Measurements from ENCODE around the gene PDGFA. TPM values are rescaled to one million over a fixed set of nuclear protein-coding genes. Genes with fewer than 3 reads are reported as not detected.

Gene PDGFA
- total RNA-seq, 1 donor from 2014 or later, result 65.6 TPM

DNA sequence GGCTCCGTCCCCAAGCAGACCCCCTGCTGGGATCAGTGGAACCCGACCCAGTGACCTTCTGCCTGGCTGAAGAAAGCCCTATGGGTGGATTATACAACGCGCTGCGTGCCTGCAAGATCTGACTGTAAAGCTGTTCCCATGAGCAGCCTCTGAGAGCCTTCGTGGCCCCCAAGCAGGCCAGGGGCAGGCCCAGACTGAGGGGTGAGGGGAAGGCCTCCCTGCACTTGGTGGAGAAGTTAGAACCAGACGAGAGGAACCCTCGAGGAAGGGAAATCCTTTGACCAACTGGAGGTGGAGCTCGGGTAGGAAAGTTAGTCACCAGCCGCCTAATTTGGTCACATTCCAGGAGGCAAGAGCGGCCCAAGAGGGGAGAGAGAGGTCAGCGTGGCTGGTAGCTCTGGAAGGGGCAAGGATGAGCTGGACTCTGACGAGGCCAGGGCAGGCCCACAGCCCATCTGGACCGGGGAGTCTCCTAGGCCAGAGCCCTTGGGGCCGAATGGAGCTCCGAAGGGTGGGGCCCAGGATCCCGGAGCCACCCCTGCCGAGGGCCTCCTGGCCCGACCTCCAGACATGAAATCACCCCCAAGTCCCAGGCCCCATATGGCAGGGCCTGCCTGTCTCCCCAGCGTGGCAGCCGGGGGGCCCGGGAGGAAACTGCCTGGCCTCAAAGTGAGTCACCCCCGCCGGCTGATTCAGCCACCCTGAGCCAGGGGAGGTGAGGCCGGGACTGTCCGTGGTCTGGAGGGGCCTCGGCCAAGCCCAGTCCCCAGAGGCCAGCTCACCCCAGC, 23.3 kb upstream of the PDGFA start:
- Histone ChIP-seq H3K36me3 (ENCODE audit: control insufficient read depth, insufficient read depth, low read length) (no peaks in the 10 kb centered on the region), H3K27me3 (ENCODE audit: control insufficient read depth, insufficient read depth, low read length) (no peaks in the 10 kb centered on the region), H3K4me3 (ENCODE audit: low read depth, low read length) (no peak overlapping the region)
- peak; percentile 82 for DNase-seq (ENCODE audit: low read depth)
- TF ChIP-seq, protein P1, sequence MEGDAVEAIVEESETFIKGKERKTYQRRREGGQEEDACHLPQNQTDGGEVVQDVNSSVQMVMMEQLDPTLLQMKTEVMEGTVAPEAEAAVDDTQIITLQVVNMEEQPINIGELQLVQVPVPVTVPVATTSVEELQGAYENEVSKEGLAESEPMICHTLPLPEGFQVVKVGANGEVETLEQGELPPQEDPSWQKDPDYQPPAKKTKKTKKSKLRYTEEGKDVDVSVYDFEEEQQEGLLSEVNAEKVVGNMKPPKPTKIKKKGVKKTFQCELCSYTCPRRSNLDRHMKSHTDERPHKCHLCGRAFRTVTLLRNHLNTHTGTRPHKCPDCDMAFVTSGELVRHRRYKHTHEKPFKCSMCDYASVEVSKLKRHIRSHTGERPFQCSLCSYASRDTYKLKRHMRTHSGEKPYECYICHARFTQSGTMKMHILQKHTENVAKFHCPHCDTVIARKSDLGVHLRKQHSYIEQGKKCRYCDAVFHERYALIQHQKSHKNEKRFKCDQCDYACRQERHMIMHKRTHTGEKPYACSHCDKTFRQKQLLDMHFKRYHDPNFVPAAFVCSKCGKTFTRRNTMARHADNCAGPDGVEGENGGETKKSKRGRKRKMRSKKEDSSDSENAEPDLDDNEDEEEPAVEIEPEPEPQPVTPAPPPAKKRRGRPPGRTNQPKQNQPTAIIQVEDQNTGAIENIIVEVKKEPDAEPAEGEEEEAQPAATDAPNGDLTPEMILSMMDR (IDR thresholded peaks at IDR 0.05; ENCODE audit: insufficient read depth, low read length, poor library complexity, severe bottlenecking), result no peak

DNA sequence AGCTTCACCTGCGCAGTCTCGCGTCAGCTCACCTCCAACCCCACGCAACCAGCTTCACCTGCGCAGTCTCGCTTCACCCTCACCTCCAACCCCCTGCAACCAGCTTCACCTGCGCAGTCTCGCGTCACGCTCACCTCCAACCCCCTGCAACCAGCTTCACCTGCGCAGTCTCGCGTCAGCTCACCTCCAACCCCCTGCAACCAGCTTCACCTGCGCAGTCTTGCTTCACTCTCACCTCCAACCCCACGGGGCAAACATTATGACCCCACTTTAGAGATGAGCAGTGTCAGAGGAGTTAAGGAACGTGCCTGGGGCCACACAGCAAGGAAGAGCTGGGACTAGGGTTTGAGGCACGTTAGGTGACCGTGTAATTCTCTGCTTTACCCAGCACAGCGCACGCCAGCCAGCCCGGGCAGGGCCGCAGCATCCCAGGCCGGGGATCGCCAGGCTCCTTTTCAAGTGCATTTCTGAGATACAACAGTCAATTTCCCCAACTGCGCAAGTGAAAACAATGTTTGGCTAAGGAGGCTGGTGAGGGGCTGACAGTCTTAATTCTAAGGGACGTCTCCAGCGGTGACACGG, 22.6 kb upstream of the PDGFA start:
- Histone ChIP-seq H3K36me3 (ENCODE audit: control insufficient read depth, insufficient read depth, low read length) (no peaks in the 10 kb centered on the region), H3K4me3 (ENCODE audit: low read depth, low read length) (no peak overlapping the region), H3K27me3 (ENCODE audit: control insufficient read depth, insufficient read depth, low read length) (no peaks in the 10 kb centered on the region)
- no peak for DNase-seq (ENCODE audit: low read depth)
- TF ChIP-seq, protein P1 (IDR thresholded peaks at IDR 0.05; ENCODE audit: insufficient read depth, low read length, poor library complexity, severe bottlenecking), result no peak

DNA sequence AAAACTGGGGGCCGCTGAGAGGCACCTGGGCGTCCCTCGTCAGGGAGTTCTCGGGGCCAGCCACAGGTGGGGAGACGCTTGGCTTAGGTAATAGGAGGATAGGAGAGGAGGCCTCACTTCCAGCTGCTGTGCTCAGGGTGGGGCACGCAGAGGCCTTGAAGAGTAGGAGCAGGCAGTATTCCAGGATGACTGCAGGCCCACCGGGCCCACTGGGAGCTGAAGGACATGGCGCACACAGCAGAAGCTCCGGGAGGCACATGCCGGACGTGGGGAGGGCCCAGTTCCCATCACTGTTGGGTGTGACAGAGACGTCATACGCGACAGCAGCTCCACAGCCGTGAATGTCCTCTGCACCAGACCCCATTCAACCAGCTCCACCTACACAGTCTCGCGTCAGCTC, 22.0 kb upstream of the PDGFA start:
- TF ChIP-seq, protein P1 (IDR thresholded peaks at IDR 0.05; ENCODE audit: insufficient read depth, low read length, poor library complexity, severe bottlenecking), result no peak
- Histone ChIP-seq H3K4me3 (ENCODE audit: low read depth, low read length) (no peak overlapping the region), H3K27me3 (ENCODE audit: control insufficient read depth, insufficient read depth, low read length) (no peaks in the 10 kb centered on the region), H3K36me3 (ENCODE audit: control insufficient read depth, insufficient read depth, low read length) (no peaks in the 10 kb centered on the region)
- no peak for DNase-seq (ENCODE audit: low read depth)

DNA sequence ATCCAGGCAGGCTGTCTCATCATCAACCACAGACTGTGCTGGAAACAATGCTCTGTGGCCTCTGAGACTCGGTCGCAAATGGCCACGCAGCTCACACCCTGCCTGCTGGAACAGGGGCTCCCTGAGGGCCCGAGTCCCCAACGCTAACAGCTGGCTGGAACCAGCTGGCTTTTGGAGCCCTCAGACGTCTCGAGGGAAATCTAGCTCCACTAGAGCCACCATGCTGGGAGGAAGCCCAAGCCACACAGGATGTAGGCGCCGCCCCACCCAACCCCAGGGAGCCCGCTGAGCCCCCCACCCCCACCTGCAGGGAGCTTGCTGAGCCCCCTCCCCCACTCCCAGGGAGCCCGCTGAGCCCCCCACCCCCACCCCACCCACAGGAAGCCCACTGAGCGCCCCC, 21.4 kb upstream of the PDGFA start:
- no peak for DNase-seq (ENCODE audit: low read depth)
- TF ChIP-seq, protein P1 (IDR thresholded peaks at IDR 0.05; ENCODE audit: insufficient read depth, low read length, poor library complexity, severe bottlenecking), result no peak
- Histone ChIP-seq H3K36me3 (ENCODE audit: control insufficient read depth, insufficient read depth, low read length) (no peaks in the 10 kb centered on the region), H3K4me3 (ENCODE audit: low read depth, low read length) (no peak overlapping the region), H3K27me3 (ENCODE audit: control insufficient read depth, insufficient read depth, low read length) (no peaks in the 10 kb centered on the region)

DNA sequence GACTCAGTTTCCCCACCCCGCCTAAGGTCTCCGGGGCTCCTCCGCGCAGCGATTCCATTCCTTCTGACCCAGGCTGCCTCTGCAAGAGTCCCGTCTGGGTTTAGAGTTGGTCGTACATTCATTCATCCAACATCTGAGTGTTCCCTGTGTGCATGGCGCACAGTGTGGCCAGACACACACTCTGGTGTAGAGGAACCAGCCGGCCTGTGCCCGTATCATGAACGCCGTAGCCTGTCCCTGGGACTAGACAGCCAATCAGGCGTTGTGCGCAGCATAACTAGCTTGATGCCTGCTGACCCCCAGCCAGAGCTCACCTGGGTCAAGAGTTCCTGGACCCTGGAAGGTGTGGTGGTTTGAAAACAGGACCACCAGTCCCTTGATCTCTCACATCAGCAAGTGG, 20.9 kb upstream of the PDGFA start:
- DNase-seq (ENCODE audit: low read depth), result no peak
- H3K36me3 ChIP-seq (ENCODE audit: control insufficient read depth, insufficient read depth, low read length), result no peaks in the 10 kb centered on the region
- H3K27me3 ChIP-seq (ENCODE audit: control insufficient read depth, insufficient read depth, low read length), result no peaks in the 10 kb centered on the region
- TF ChIP-seq, protein P1 (IDR thresholded peaks at IDR 0.05; ENCODE audit: insufficient read depth, low read length, poor library complexity, severe bottlenecking), result no peak
- no peak overlapping the region for H3K4me3 ChIP-seq (ENCODE audit: low read depth, low read length)
